Measurements from ENCODE around the gene CCDC13. TPM values are rescaled to one million over a fixed set of nuclear protein-coding genes. Genes with fewer than 3 reads are reported as not detected.

Gene CCDC13
- total RNA-seq, 4 donors from 2014 or later = 1.2 to 5.3 (median 3.9) TPM

- Histone ChIP-seq H3K27me3 (no peaks in the 10 kb centered on the region), H3K4me3 (no peak overlapping the region), H3K27ac (replicated peaks in 1 of 4) (peak overlapping the region; percentile 23 to 81 (median 72)), H3K4me1 (peaks cover 31 to 67% (median 61%) of the 10 kb centered on the region in 4 donors), H3K9me3 (no peaks in the 10 kb centered on the region), H3K36me3 (peaks cover 0 to 3% (median 0%) of the 10 kb centered on the region in 4 donors)
- WGBS = 64% methylated on average over 10 of the region's 10 CpGs
- DNase-seq (ENCODE audit: extremely low spot score) = no peak
- intact Hi-C loops (cut with DNase I) = loop anchor here (5.0 kb wide), 2 partner anchors 147 to 167 kb away; partner anchors contain the start of genes NKTR and SEC22C
- TF ChIP-seq POLR2AphosphoS5 (IDR thresholded peaks at IDR 0.05) = no peak
- no peak for TF ChIP-seq EP300 (IDR thresholded peaks at IDR 0.05)
- peak; percentile 24 to 44 (median 32) for TF ChIP-seq CTCF (IDR thresholded peaks at IDR 0.05)
These were observed 23.3 kb downstream of the CCDC13 start for GRCh38 chr3:42749753-42750231.

GRCh38 chr3:42749025-42749752 is 23.9 kb downstream of the CCDC13 start:
- 79% methylated on average over 10 of the region's 10 CpGs for WGBS
- no peak for DNase-seq (ENCODE audit: extremely low spot score)
- TF ChIP-seq EP300 (IDR thresholded peaks at IDR 0.05) (no peak), CTCF (IDR thresholded peaks at IDR 0.05) (no peak), POLR2A (IDR thresholded peaks at IDR 0.05; ENCODE audit: low read depth) (no peak), POLR2AphosphoS5 (IDR thresholded peaks at IDR 0.05) (no peak)
- Histone ChIP-seq H3K9me3 (no peaks in the 10 kb centered on the region), H3K36me3 (peaks cover 0 to 3% (median 0%) of the 10 kb centered on the region in 4 donors), H3K4me3 (no peak overlapping the region), H3K27ac (replicated peaks in 1 of 4) (peak overlapping the region; percentile 23 to 81 (median 72)), H3K27me3 (no peaks in the 10 kb centered on the region), H3K4me1 (peaks cover 33 to 73% (median 67%) of the 10 kb centered on the region in 4 donors)
- intact Hi-C loops (cut with DNase I) = loop anchor here (5.0 kb wide), 1 partner anchor 147 kb away; the partner anchor contains the start of gene NKTR

DNA sequence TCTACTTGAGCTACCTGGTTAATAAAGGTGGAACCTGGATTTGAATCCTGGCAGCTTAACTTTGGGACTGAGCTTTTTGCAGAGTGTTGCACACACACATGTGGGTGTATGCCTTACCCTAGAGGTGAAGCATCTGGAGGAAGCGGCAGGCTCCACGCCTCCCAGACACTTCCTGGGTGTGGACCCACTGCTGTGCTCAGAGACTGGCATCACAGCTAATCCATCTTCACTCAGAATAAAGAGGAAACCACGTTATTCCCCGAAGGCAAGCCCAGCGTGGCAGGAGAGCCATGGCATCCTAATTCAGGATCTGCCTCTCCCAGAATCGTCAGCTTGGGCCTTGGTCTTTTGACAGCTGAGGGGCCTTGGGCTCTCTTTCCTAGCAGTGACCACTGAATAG is 25.5 kb downstream of the CCDC13 start:
- Histone ChIP-seq H3K27ac (replicated peaks in 1 of 4) (peak overlapping the region; percentile 23 to 81 (median 72)), H3K36me3 (peaks cover 0 to 3% (median 0%) of the 10 kb centered on the region in 4 donors), H3K27me3 (no peaks in the 10 kb centered on the region), H3K4me1 (peaks cover 33 to 76% (median 70%) of the 10 kb centered on the region in 4 donors), H3K4me3 (no peak overlapping the region), H3K9me3 (no peaks in the 10 kb centered on the region)
- DNase-seq (ENCODE audit: extremely low spot score) = no peak
- intact Hi-C loops (cut with DNase I) = loop anchor here (5.0 kb wide), 1 partner anchor 145 kb away; the partner anchor contains the start of gene NKTR
- 91% methylated on average over 6 of the region's 6 CpGs for WGBS
- TF ChIP-seq CTCF (IDR thresholded peaks at IDR 0.05) (no peak), POLR2A (IDR thresholded peaks at IDR 0.05; ENCODE audit: low read depth) (no peak), POLR2AphosphoS5 (IDR thresholded peaks at IDR 0.05) (no peak), EP300 (IDR thresholded peaks at IDR 0.05) (no peak)

DNA sequence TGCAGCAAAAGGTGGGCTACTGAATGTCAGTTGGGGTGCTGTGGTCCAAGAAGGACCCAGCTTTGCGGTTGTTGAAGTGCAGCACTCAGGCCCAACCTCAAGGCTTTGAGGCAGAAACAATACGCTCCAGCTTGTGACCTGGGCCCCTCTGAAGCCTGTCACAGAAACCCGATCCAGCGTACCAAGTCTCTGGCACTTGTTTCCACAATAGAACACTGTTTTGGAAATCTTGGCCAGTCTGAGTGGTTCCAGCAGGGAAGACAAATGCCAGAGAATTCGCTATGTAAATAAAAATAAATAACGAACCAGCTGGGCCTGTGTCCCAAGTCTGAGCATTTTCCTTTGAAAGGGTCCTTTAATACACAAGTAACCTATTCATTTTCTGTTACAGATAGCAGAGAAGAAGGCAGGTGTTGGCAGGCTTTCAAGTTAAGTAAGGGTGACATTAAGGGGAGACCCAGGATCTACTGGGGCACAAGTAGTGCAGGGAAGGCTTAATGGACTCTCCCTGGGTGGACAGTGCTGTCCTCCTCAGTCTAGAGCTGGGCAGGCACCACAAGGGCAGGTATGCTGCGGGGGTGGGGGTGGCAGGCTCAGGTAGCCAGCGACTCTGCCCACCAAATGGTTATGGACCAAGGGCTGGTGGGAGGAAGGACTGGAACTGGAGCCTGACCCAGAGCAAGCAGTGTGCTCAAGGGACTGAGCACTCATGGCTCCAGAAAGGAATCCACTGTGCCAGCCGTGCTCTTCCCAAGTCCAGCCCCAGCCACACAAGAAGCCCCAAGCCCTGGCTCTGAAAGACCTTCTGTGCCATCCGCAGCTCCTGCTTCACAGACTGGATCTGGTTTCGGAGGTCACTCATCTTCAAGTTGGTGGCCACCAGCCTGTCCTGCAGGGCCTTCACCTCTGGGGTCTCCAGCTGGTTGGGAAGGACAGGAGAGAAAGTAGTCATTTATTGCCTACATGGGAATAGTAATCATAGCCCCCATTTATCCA is 26.3 kb downstream of the CCDC13 start:
- DNase-seq (ENCODE audit: extremely low spot score) = no peak

More for the DNA sequence above, 26.3 kb downstream of the CCDC13 start:
- peaks cover 33 to 73% (median 69%) of the 10 kb centered on the region in 4 donors for H3K4me1 ChIP-seq
- no peak for TF ChIP-seq EP300 (IDR thresholded peaks at IDR 0.05)
- no peak for TF ChIP-seq POLR2A (IDR thresholded peaks at IDR 0.05; ENCODE audit: low read depth)
- peak; percentile 19 to 42 for TF ChIP-seq POLR2AphosphoS5 (IDR thresholded peaks at IDR 0.05)
- TF ChIP-seq CTCF (IDR thresholded peaks at IDR 0.05) = no peak
- no peaks in the 10 kb centered on the region for H3K36me3 ChIP-seq
- no peaks in the 10 kb centered on the region for H3K9me3 ChIP-seq
- no peaks in the 10 kb centered on the region for H3K27me3 ChIP-seq
- intact Hi-C loops (cut with DNase I) = loop anchor here (5.0 kb wide), 1 partner anchor 144 kb away; the partner anchor contains the start of gene NKTR
- peak overlapping the region; percentile 74 to 87 (median 80) for H3K27ac ChIP-seq (replicated peaks in 1 of 4)
- H3K4me3 ChIP-seq = no peak overlapping the region
- 64% methylated on average over 10 of the region's 11 CpGs for WGBS
